ENCODE measurements around the gene FADS2. TPM values are rescaled to one million over a fixed set of nuclear protein-coding genes. Genes with fewer than 3 reads are reported as not detected.

FADS2 gene
- total and polyA plus RNA-seq, 9 of the 15 experiments (the other 6 are each of a cell fraction or from before 2014, with no cell fraction given) = 2.9 to 42.8 (median 16.2) TPM

- TF ChIP-seq UBTF (IDR thresholded peaks at IDR 0.05; ENCODE audit: borderline replicate concordance in 1 of 2, low read depth in 2 of 2, low read length in 2 of 2) (peak in 1 of 2 experiments; percentile 74; a peak in 1 of 4 replicates), ZNF384 (IDR thresholded peaks at IDR 0.05; ENCODE audit: low read depth, low read length) (no peak), EP400 (IDR thresholded peaks at IDR 0.05) (peak; percentile 72), ZC3H8 (IDR thresholded peaks at IDR 0.05) (no peak), CUX1 (CRISPR knock-in tag; IDR thresholded peaks at IDR 0.05) (no peak), ZNF766 (CRISPR knock-in tag; conservative IDR thresholded peaks at IDR 0.05) (peak; percentile 87), ZNF76 (CRISPR knock-in tag; IDR thresholded peaks at IDR 0.05; ENCODE audit: borderline replicate concordance) (no peak), ASH1L (IDR thresholded peaks at IDR 0.05; ENCODE audit: borderline replicate concordance, low read depth, partially characterized antibody) (no peak), ZNF253 (CRISPR knock-in tag; conservative IDR thresholded peaks at IDR 0.05) (no peak), ZNF274 (IDR thresholded peaks at IDR 0.05; ENCODE audit: borderline replicate concordance, low read depth, low read length) (no peak), ZNF347 (CRISPR knock-in tag; IDR thresholded peaks at IDR 0.05; ENCODE audit: low read depth) (no peak), BRD9 (IDR thresholded peaks at IDR 0.05; ENCODE audit: low read depth, partially characterized antibody) (peak; percentile 95), CREB3L1 (IDR thresholded peaks at IDR 0.05; ENCODE audit: borderline replicate concordance, low read depth) (no peak), HDAC2 (IDR thresholded peaks at IDR 0.05) (peak; percentile 88; the same call in 1 of the 2 replicates), FIP1L1 (IDR thresholded peaks at IDR 0.05; ENCODE audit: low read depth, low read length, poor library complexity, severe bottlenecking) (no peak), CHCHD3 (CRISPR knock-in tag; IDR thresholded peaks at IDR 0.05) (no peak), GTF2E2 (tag; IDR thresholded peaks at IDR 0.05) (no peak), ARID1B (IDR thresholded peaks at IDR 0.05) (peak; percentile 95)
Measured at GRCh38 chr11:61841636-61842527, 13.8 kb downstream of the FADS2 start (continued).
